Measurements from ENCODE around the gene C19orf81. TPM values are rescaled to one million over a fixed set of nuclear protein-coding genes. Genes with fewer than 3 reads are reported as not detected.

Gene C19orf81
- total RNA-seq, 2 experiments from 2014 or later, result 1.5 to 3.2 TPM

DNA sequence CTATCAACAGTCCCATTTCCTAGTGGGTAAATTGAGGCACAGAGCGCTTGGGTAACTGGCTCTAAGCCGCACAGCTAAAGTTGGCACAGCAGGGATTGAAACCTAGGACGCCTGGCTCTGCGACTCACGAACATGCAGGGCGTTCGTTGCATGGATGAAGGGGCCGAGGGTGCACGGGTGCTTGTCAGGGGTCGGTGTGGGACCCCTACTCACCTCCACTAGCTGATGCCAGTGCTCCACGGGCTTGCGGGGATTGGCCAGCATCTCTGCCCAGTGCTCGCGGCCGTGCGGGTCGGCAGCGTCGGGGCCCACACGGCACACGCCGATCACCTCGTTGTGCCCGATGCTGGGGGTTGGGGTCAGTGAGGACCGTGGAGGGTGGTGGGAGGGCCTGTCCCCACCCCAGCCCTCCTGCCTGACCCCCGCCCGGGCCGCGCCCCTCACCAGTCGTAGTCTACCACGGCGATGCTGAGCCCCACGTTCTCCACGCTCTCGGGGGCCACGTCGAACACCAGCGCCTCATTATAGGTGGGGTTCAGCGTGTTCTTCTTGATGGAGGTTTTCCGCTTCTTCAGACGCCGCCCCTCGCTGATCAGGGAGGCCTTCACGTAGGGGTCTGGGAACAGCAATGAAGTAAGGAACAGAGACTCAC is 24.2 kb upstream of the C19orf81 start:
- no peaks in the 10 kb centered on the region for H3K9me3 Mint-ChIP-seq
- ChIA-PET CTCF (no interaction called here), POLR2A (no interaction called here)
- DNase-seq (no peak), ATAC-seq (no peak)
- TF ChIP-seq CTCF (IDR thresholded peaks at IDR 0.05), result no peak
- H3K36me3 Mint-ChIP-seq (ENCODE audit: low read depth), result no peaks in the 10 kb centered on the region
- H3K4me3 Mint-ChIP-seq, result no peak overlapping the region
- no peaks in the 10 kb centered on the region for H3K4me1 Mint-ChIP-seq (ENCODE audit: low read depth)
- H3K27ac Mint-ChIP-seq, result no peak overlapping the region
- H3K27me3 Mint-ChIP-seq, result peaks cover 2% of the 10 kb centered on the region
- intact Hi-C loops (cut with micrococcal nuclease), result no loop called here

DNA sequence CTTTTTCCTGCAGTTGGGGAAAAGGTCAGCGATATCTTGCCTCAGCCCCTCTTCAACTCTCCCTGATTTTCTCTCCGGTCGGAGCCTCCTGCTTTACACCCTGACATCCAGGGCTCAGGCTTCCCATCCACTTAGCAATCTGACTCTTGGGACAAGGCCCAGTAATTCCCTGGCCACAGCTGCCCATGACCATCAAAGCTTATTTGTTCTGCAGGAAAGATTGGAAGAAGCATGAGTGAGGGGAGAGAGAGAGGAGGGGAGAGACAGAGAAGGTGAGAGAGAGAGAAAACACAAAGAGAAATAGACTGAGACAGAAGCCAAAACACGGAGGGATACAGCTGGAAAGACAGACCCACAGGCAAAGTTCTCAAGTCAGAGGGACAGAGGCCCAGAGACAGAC is 23.2 kb upstream of the C19orf81 start:
- Mint-ChIP-seq H3K27me3 (peaks cover 5% of the 10 kb centered on the region), H3K4me3 (no peak overlapping the region), H3K27ac (no peak overlapping the region), H3K4me1 (ENCODE audit: low read depth) (no peaks in the 10 kb centered on the region), H3K36me3 (ENCODE audit: low read depth) (no peaks in the 10 kb centered on the region), H3K9me3 (no peaks in the 10 kb centered on the region)
- ATAC-seq (no peak), DNase-seq (no peak)
- TF ChIP-seq CTCF (IDR thresholded peaks at IDR 0.05), result no peak
- intact Hi-C loops (cut with micrococcal nuclease), result no loop called here
- CTCF ChIA-PET, result no interaction called here
- POLR2A ChIA-PET, result no interaction called here

- Mint-ChIP-seq H3K9me3 (no peaks in the 10 kb centered on the region), H3K27me3 (peaks cover 5% of the 10 kb centered on the region), H3K4me1 (ENCODE audit: low read depth) (no peaks in the 10 kb centered on the region), H3K36me3 (ENCODE audit: low read depth) (no peaks in the 10 kb centered on the region), H3K27ac (no peak overlapping the region), H3K4me3 (no peak overlapping the region)
- ATAC-seq (no peak), DNase-seq (no peak)
- no peak for TF ChIP-seq CTCF (IDR thresholded peaks at IDR 0.05)
- intact Hi-C loops (cut with micrococcal nuclease), result no loop called here
- CTCF ChIA-PET, result interaction anchor here (1.1 kb wide), 1 partner anchor 176 kb away, joined by 3 read pairs; no protein-coding TSS in a partner anchor
- POLR2A ChIA-PET, result interaction anchor here (0.7 kb wide), 1 partner anchor 675 kb away, joined by 4 read pairs; no protein-coding TSS in a partner anchor
Measured at GRCh38 chr19:50626795-50627194, 22.4 kb upstream of the C19orf81 start.

GRCh38 chr19:50628146-50628545 is 21.1 kb upstream of the C19orf81 start:
- intact Hi-C loops (cut with micrococcal nuclease), result no loop called here

More at GRCh38 chr19:50628146-50628545, 21.1 kb upstream of the C19orf81 start:
- Mint-ChIP-seq H3K27ac (no peak overlapping the region), H3K4me3 (no peak overlapping the region), H3K27me3 (peaks cover 5% of the 10 kb centered on the region), H3K4me1 (ENCODE audit: low read depth) (no peaks in the 10 kb centered on the region), H3K9me3 (peaks cover 2% of the 10 kb centered on the region), H3K36me3 (ENCODE audit: low read depth) (no peaks in the 10 kb centered on the region)
- CTCF ChIA-PET, result interaction anchor here (1.1 to 1.5 kb wide), 2 partner anchors 90 to 175 kb away, joined by 3 read pairs; no protein-coding TSS in a partner anchor
- ATAC-seq, result no peak
- POLR2A ChIA-PET, result no interaction called here
- no peak for TF ChIP-seq CTCF (IDR thresholded peaks at IDR 0.05)
- no peak for DNase-seq

Measured in activated CD8-positive, alpha-beta T cell treated with anti-CD3 and anti-CD28 coated beads for 36 hours (primary cell).